Right hindlimb (tissue), 1 donor: ENCODE data around the gene TSSK1B.

Experiments
- DNase-seq: peaks from one replicate; pipeline ENCODE4 v3.0.0-alpha.2; 2018

TSSK1B gene

DNA sequence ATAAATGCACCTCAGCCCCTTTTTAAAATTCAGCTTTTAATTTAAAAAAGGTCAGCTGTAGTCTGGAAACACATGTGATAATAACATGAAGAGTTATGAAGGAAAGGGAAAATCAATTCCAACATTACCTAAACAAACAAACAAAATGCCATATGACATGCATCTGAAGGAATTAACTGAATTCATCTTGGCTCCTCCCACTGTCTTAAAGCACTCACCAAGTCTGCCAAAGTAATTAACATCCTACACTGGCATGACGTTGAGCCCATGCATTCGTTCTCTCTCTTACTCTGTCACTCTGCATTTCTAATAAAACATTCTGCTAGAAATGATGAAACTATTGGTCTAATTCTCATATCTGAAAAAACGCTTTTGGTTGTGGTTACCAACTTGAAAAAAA is 37.7 kb downstream of the TSSK1B start:
- DNase-seq = no peak

DNA sequence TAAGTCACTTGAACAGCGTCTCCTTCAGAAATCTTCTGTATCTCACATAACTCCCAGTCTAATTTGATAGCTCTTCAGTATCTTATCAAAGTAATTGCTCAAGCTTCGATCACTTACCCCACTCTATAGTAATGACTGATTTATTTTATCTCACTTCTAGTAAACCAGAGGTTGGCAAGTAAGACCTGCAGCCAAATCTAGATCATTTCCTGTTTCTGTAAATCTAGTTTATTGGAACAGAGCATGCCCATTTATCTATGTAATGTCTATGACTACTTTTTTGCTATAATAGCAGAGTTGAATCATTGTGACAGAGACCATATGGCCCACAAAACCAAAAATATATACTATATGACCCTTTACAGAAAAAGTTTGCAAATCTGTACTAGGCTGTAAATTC is 40.1 kb downstream of the TSSK1B start:
- no peak for DNase-seq

DNA sequence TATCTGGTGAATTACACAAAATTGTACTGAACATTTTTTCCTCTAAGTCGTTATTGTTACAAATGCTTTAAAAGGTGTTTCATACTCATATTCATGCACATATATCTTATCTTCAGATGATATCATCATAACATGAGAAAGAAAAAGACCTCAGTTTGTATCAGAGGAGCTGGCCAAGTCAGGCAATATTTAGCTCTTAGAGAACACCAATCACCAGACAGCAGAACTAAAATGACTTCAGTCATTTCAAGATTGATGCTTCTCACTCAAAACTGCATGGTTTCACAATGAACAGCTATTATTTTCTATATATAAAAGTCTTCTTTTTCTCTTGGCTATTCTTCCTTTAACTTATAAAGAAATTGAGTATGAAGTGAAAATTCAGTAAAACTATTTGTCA is 44.6 kb downstream of the TSSK1B start:
- DNase-seq = no peak

DNA sequence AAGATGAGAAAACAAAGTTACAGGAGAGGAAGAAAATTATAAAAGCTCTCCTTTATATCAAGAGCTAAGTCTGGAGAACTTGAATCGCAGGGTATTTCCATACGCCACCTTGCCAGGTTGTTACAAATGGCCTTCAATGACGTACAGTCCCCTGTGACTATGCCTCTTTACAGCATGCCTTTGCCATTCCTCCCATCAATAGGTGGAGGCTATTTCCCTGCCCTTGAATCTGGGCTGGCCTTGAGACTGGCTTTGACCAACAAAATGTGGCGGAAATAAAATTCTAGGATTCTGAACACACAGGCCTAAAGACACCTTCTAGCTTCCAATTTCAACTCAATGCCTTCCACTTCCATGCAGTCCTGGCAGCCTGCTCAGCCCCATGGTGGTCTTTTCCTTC is 45.7 kb downstream of the TSSK1B start:
- no peak for DNase-seq

DNA sequence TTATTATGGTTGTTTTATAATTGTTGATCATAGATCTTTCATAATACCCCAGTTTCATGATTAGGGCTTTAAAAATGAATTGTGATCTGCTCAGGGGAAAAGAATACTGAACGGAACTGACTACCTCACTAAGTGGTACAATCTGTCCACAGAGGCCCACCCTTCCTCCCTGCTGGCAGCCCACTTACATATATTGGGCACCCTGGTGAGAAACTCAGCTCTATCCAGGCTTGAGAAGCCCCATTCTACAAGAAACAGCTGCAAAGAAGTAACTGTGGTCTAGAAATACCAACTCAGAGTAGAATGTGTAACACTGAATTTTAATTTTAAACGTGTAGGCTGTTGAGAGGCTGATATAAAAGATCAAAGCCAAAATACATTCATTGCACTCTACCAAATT is 46.9 kb downstream of the TSSK1B start:
- no peak for DNase-seq

DNA sequence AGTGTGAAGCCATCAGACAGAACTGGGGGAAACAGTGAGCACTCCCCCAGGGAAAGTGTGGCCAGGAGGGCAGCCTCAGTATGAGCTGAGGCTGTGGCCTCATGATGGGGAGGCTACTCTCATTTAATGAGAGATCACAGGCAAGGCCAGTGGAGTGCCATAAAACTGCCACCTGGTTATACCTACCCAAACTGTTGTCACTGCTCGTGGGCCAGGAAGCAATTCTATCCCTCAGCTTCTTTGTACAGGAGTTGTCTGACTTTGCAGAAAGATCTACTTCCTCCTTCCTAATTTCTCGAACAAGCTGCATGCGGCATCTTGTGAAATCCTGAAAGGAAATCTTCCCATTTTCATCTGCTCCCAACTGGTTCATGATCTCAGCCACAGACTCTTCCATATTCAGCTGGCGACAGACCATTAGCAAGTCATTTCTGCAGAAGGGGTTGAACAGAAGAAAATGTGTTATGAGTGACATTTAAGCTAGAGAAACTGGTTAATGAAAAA is 50.0 kb downstream of the TSSK1B start:
- no peak for DNase-seq

DNA sequence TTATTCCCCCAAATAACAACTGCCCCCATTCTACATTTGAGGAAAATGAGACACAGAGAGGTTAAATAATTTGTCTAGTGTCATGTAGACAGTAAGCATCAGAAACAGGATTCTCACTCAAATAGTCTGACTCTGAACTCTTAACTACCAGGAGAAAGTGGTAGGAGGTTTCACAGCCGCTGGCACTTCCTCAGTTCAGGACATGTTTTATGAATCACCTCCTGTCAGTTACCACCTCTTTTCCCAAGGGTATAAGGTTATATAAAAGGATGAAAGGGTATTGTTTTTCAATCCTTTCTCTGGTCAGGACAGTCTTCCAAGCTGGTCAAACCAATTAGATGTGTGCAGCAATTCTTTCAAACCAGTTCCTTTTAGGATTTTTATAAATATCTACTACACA is 52.1 kb downstream of the TSSK1B start:
- DNase-seq = no peak
